Ovary (tissue), 9 donors: Measurements from ENCODE around the gene HSPA12A. TPM values are rescaled to one million over a fixed set of nuclear protein-coding genes. Genes with fewer than 3 reads are reported as not detected.

Source experiments
- DNase-seq, 5 donors: peaks; one replicate each; pipeline ENCODE4 v3.0.0-alpha.2; 2019 to 2020
- H3K27ac ChIP-seq, 2 donors: fragments of 200-600 bp; one replicate each; pipeline versions ENCODE4 v1.5.1 to v1.8.0; 2019 to 2022
- H3K27me3 ChIP-seq: fragments of 200-600 bp; one replicate; pipeline ENCODE4 v1.8.0; 2022
- H3K36me3 ChIP-seq: fragments of 200-600 bp; sonication (generic); one replicate; pipeline ENCODE4 v1.5.1; 2019
- H3K4me1 ChIP-seq: one replicate; pipeline ENCODE4 v1.8.1; 2013; ENCODE audit warnings: mild to moderate bottlenecking, moderate library complexity; ENCODE audit not compliant: insufficient read depth
- H3K4me3 ChIP-seq: fragments of 200-600 bp; sonication (generic); one replicate; pipeline ENCODE4 v1.5.1; 2017
- H3K9me3 ChIP-seq, 2 donors: fragments of 200-600 bp in 1 of 2; sonication (generic) in 1 of 2; one replicate each; pipeline versions ENCODE4 v1.5.1 to v1.8.1; 2013 to 2019; ENCODE audit warnings: mild to moderate bottlenecking in 1 of 2, moderate library complexity in 1 of 2
- CTCF ChIP-seq, 3 donors: fragments of 450-650 bp in 2 of 3; fragments of 200-600 bp in 1 of 3; IDR thresholded peaks; one replicate each; pipeline versions ENCODE4 v1.5.1 to v1.8.0; 2016 to 2022; ENCODE audit warnings: antibody characterized with exemption in 3 of 3, mild to moderate bottlenecking in 1 of 3
- EP300 ChIP-seq: sonication (generic); formaldehyde crosslinking; IDR thresholded peaks from one replicate; pipeline ENCODE4 v1.6.1; 2017; ENCODE audit warnings: antibody characterized with exemption
- POLR2A ChIP-seq: fragments of 450-650 bp; IDR thresholded peaks from one replicate; pipeline ENCODE4 v1.6.1; 2017; ENCODE audit warnings: antibody characterized with exemption, mild to moderate bottlenecking, moderate library complexity
- WGBS, 3 donors: extraction: QIAGEN DNeasy Blood & Tissue Kit in 1 of 3; methylation state at CpG; one replicate each; pipeline versions ENCODE4 v1.1.5 to v1.1.7; 2013 to 2017; 5-methylcytosine and 5-hydroxymethylcytosine counted together
- intact Hi-C, 4 donors: fragments of 100-400 bp; cut with DNase I; formaldehyde crosslinking; loops; one replicate each; pipeline versions ENCODE4 v1.11.0 to v1.15.1; 2022 to 2023
- polyA plus RNA-seq, 2 donors: library from polyadenylated mRNA; stranded (reverse); fragments of 200-250 nt in 1 of 2; fragments of 350-450 nt in 1 of 2; fragmentation: Illumina TruSeq in 1 of 2; extraction: RNeasy Lipid Tissue Mini Kit (QIAGEN cat#74804) in 1 of 2; gene quantifications; one replicate each; pipeline ENCODE4 v1.2.3, GENCODE V29; 2013 to 2014
- total RNA-seq, 7 donors: library from RNA; depleted of rRNA in 2 of 7; stranded (reverse); fragments of >200 nt in 2 of 7; fragmentation: NEBNext Ultra II Directional in 3 of 7; extraction: Animal tissue kit (Norgen Biotek cat#: 25700) in 3 of 7; gene quantifications; one replicate each; pipeline versions ENCODE4 v1.1.0 to v1.2.4, GENCODE V29; 2016 to 2023
- donor health status: DM: no; HTN: no; CAD: no; lungs with moderate emphysema.
- donor health status: DM: no; HTN: no; CAD: no.
- donor health status: Bipolar disorder and iron deficiency.
- donor health status: DM: yes; HTN: yes; CAD: no.
- donor health status: DM: no; HTN: no; CAD: no.
- donor health status: DM: yes; HTN: yes; CAD: no.

Gene HSPA12A
- total and polyA plus RNA-seq, 9 donors, result 16.0 to 47.5 (median 36.4) TPM

GRCh38 chr10:116752563-116752962 is 10.2 kb upstream of the HSPA12A start:
- no peak for DNase-seq
- no peaks in the 10 kb centered on the region for H3K27me3 ChIP-seq
- intact Hi-C loops, result no loop called here
- WGBS, 3 donors, result 73 to 87% (median 75%) methylated on average over 1 of the region's 1 CpG
- H3K27ac ChIP-seq, result no peak overlapping the region
- no peaks in the 10 kb centered on the region for H3K9me3 ChIP-seq
- H3K4me3 ChIP-seq, result no peak overlapping the region
- H3K4me1 ChIP-seq, result peaks cover 2% of the 10 kb centered on the region
- no peak for TF ChIP-seq EP300
- no peak for TF ChIP-seq POLR2A
- no peak for TF ChIP-seq CTCF (IDR thresholded peaks at IDR 0.05)
- H3K36me3 ChIP-seq, result no peaks in the 10 kb centered on the region

DNA sequence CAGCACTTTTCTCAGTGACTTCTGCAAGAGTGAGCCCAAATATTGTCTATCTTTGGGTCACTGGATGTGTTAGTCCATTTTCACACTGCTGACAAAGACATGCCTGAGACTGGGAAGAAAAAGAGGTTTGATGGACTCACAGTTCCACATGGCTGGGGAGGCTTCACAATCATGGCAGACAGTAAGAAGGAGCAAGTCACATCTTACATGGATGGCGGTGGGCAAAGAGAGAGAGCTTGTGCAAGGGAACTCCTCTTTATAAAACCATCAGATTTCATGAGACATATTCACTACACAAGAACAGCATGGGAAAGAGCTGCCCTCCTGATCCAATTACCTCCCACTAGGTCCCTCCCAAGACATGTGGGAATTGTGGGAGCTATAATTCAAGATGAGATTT is 6.1 kb upstream of the HSPA12A start:
- Histone ChIP-seq H3K27me3 (no peaks in the 10 kb centered on the region), H3K36me3 (no peaks in the 10 kb centered on the region), H3K27ac (no peak overlapping the region), H3K9me3 (no peaks in the 10 kb centered on the region), H3K4me1 (no peaks in the 10 kb centered on the region), H3K4me3 (no peak overlapping the region)
- intact Hi-C loops, result loop anchor here in 3 of 4 donors (10.0 kb wide), 2 partner anchors 54 to 64 kb away; no protein-coding TSS in a partner anchor
- TF ChIP-seq POLR2A (no peak), EP300 (no peak)
- 94 to 100% (median 96%) methylated on average over 1 of the region's 1 CpG for WGBS, 3 donors
- DNase-seq, result no peak

- Histone ChIP-seq H3K4me1 (peaks cover 2% of the 10 kb centered on the region), H3K27ac (no peak overlapping the region), H3K9me3 (no peaks in the 10 kb centered on the region), H3K4me3 (no peak overlapping the region), H3K36me3 (no peaks in the 10 kb centered on the region), H3K27me3 (no peaks in the 10 kb centered on the region)
- no peak for DNase-seq
- intact Hi-C loops, result loop anchor here in 3 of 4 donors (10.0 kb wide), 2 partner anchors 53 to 63 kb away; no protein-coding TSS in a partner anchor
- TF ChIP-seq CTCF (IDR thresholded peaks at IDR 0.05) (no peak), POLR2A (no peak), EP300 (no peak)
- 74 to 92% (median 76%) methylated on average over 1 of the region's 1 CpG for WGBS, 3 donors
These were observed 5.7 kb upstream of the HSPA12A start for GRCh38 chr10:116748041-116748440.

DNA sequence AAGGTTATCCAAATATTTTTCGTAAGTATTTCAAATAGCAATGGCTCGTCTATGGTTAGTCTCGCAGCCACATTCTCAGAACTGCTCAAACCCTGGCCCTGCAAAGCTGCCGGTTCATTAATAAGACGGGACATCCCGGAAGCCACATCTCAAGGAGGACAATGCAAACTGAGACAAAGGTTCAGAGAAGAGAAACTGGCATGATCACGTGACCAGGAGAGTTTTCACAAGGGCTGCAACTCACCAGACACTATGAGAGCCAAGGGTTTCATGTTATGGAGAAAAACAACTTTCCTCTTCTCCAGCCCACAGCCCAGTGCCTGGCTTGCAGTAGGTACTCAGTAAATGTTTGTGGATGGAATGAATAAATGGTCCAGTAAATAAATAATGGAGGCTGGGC is 5.0 kb upstream of the HSPA12A start:
- DNase-seq, result no peak
- intact Hi-C loops, result loop anchor here in 3 of 4 donors (10.0 kb wide), 2 partner anchors 53 to 63 kb away; no protein-coding TSS in a partner anchor
- TF ChIP-seq CTCF (IDR thresholded peaks at IDR 0.05) (no peak), POLR2A (no peak), EP300 (no peak)
- Histone ChIP-seq H3K4me1 (peaks cover 2% of the 10 kb centered on the region), H3K27me3 (no peaks in the 10 kb centered on the region), H3K27ac (no peak overlapping the region), H3K36me3 (no peaks in the 10 kb centered on the region), H3K9me3 (no peaks in the 10 kb centered on the region), H3K4me3 (no peak overlapping the region)
- WGBS, 3 donors, result 69 to 82% (median 78%) methylated on average over 7 of the region's 7 CpGs

DNA sequence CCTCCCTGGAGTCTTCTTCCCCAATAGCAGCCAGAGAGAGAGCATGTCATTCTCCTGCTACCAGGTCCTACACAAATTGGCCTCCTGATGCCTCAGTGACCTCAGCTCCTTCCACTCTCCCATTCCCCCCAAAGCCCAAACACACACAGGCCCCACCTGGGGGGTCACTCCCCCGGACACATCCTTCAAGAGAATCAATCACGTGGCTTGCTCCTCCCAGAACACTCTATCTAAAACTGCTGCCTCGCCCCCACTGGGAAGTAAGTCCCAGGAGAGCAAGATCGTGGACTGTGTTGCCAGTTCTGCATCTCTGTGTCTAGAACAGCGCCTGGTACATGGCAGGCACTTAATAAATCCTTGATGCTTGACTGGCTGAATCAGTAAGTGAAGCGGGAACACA is 2.5 kb upstream of the HSPA12A start:
- Histone ChIP-seq H3K36me3 (no peaks in the 10 kb centered on the region), H3K9me3 (no peaks in the 10 kb centered on the region), H3K27me3 (no peaks in the 10 kb centered on the region), H3K27ac (no peak overlapping the region), H3K4me1 (peaks cover 5% of the 10 kb centered on the region), H3K4me3 (no peak overlapping the region)
- WGBS, 3 donors, result 75 to 85% (median 77%) methylated on average over 6 of the region's 6 CpGs
- intact Hi-C loops, result loop anchor here (1.0 to 10.0 kb wide), 3 partner anchors 43 to 60 kb away; no protein-coding TSS in a partner anchor
- DNase-seq, result no peak
- TF ChIP-seq POLR2A (no peak), CTCF (IDR thresholded peaks at IDR 0.05) (no peak), EP300 (no peak)
